Naive thymus-derived CD4-positive, alpha-beta T cell (primary cell): ENCODE results near the gene TTC13. TPM values are rescaled to one million over a fixed set of nuclear protein-coding genes. Genes with fewer than 3 reads are reported as not detected.

Experiments used
- ATAC-seq: fragments of 150-1000 bp; cut with Tn5 transposase; 2 replicates; pipeline ENCODE4 v1.10.0; 2021; ENCODE audit warnings: mild to moderate bottlenecking, moderate library complexity
- CTCF ChIA-PET: fragments of 350-600 bp; sonication (Branson Sonifier 250); formaldehyde crosslinking; loops from one replicate; lab custom pipeline; 2021; ENCODE audit warnings: antibody characterized with exemption; lab: Charles Lee
- POLR2A ChIA-PET: fragments of 350-600 bp; sonication (Branson Sonifier 250); formaldehyde crosslinking; loops from one replicate; lab custom pipeline; 2021; ENCODE audit warnings: antibody characterized with exemption, inconsistent platforms; lab: Charles Lee
- DNase-seq, 9 donors: peaks; one replicate each; pipeline versions ENCODE4 v3.0.0 to v3.0.0-alpha.2; 2020 to 2022; ENCODE audit warnings: mixed read lengths in 1 of 9
- H3K27ac ChIP-seq: one replicate; pipeline ENCODE4 v1.7.0; 2013; ENCODE audit warnings: mild to moderate bottlenecking, low read depth, low read length, moderate library complexity
- H3K27me3 ChIP-seq, 2 donors: one replicate each; pipeline ENCODE4 v1.7.0; 2013; ENCODE audit warnings: low read length in 2 of 2, mild to moderate bottlenecking in 2 of 2, moderate library complexity in 2 of 2; ENCODE audit not compliant: control insufficient read depth in 2 of 2, insufficient read depth in 2 of 2
- H3K36me3 ChIP-seq, 3 experiments: 1 replicate in 2 of 3; 2 replicates in 1 of 3; pipeline ENCODE4 v1.7.0; 2013; ENCODE audit warnings: low read length in 3 of 3, mild to moderate bottlenecking in 3 of 3, moderate library complexity in 1 of 3; ENCODE audit not compliant: insufficient read depth in 3 of 3, control insufficient read depth in 2 of 3
- H3K4me1 ChIP-seq, 2 donors: one replicate each; pipeline ENCODE4 v1.7.0; 2013; ENCODE audit warnings: low read length in 2 of 2, mild to moderate bottlenecking in 2 of 2, moderate library complexity in 1 of 2; ENCODE audit not compliant: control insufficient read depth in 2 of 2, insufficient read depth in 2 of 2
- H3K4me3 ChIP-seq: 2 replicates; pipeline ENCODE4 v1.7.0; 2013; ENCODE audit warnings: mild to moderate bottlenecking, low read length
- H3K9me3 ChIP-seq, 3 experiments: 1 replicate in 2 of 3; 2 replicates in 1 of 3; pipeline ENCODE4 v1.7.0; 2013; ENCODE audit warnings: low read length in 3 of 3; ENCODE audit not compliant: control insufficient read depth in 2 of 3
- H3K27ac Mint-ChIP-seq, 9 donors: one replicate each; pipeline ENCODE4 v1.8.0; 2020 to 2022; ENCODE audit warnings: mixed read lengths in 9 of 9, mild to moderate bottlenecking in 8 of 9, moderate library complexity in 5 of 9, inconsistent platforms in 2 of 9
- H3K27me3 Mint-ChIP-seq, 5 donors: one replicate each; pipeline ENCODE4 v1.8.0; 2021 to 2022; ENCODE audit warnings: mixed read lengths in 5 of 5, mild to moderate bottlenecking in 1 of 5
- H3K36me3 Mint-ChIP-seq, 5 donors: one replicate each; pipeline ENCODE4 v1.8.0; 2020 to 2022; ENCODE audit warnings: mixed read lengths in 5 of 5, mild to moderate bottlenecking in 3 of 5, inconsistent platforms in 1 of 5
- H3K4me1 Mint-ChIP-seq, 7 donors: one replicate each; pipeline ENCODE4 v1.8.0; 2020 to 2022; ENCODE audit warnings: mixed read lengths in 7 of 7, mild to moderate bottlenecking in 3 of 7, inconsistent platforms in 1 of 7
- H3K4me3 Mint-ChIP-seq, 10 donors: one replicate each; pipeline ENCODE4 v1.8.0; 2020 to 2022; ENCODE audit warnings: mild to moderate bottlenecking in 10 of 10, mixed read lengths in 10 of 10, moderate library complexity in 6 of 10, inconsistent platforms in 2 of 10
- H3K9me3 Mint-ChIP-seq, 11 donors: one replicate each; pipeline ENCODE4 v1.8.0; 2020 to 2022; ENCODE audit warnings: mixed read lengths in 11 of 11, mild to moderate bottlenecking in 4 of 11, inconsistent platforms in 1 of 11, moderate library complexity in 1 of 11
- intact Hi-C, 2 donors: fragments of 100-400 bp; cut with micrococcal nuclease; formaldehyde crosslinking; loops; one replicate each; pipeline ENCODE4 v1.15.1; 2023
- polyA plus RNA-seq, 2 donors: library from polyadenylated mRNA; unstranded; fragments of 300-500 nt; fragmentation: Illumina TruSeq; gene quantifications; one replicate each; pipeline ENCODE4 v1.2.3, GENCODE V29; 2021
- total RNA-seq, 6 experiments: library from RNA in 5 of 6; stranded (reverse) in 5 of 6; gene quantifications; 1 replicate in 5 of 6; 2 replicates in 1 of 6; pipeline ENCODE4 v1.2.3 and lab custom pipeline; 2021 to 2026

Gene TTC13
- total and polyA plus RNA-seq, 7 experiments from 2014 or later: 9.9 to 54.6 (median 33.8) TPM

DNA sequence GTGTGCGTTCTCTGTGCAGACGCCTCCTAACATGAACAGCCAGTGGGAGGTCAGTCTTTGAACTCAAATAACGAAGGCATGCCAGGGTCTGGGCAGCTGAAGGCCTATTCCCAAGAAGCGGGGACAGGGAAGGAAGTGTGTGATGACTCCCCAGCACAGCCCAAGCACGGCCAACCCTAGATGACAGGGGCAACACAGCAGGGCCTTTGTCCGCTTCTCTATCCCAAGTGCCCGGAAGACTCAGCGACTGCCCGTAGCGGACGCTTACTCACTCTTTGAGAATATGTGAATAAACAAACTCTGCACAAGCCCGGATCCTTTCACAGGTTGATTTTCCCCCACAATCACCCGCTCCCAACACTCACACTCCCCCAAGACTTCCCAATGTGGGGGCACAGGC, 121.6 kb downstream of the TTC13 start:
- H3K27me3 Mint-ChIP-seq: no peaks in the 10 kb centered on the region
- intact Hi-C loops: no loop called here
- no peaks in the 10 kb centered on the region for H3K4me1 ChIP-seq
- no peak overlapping the region for H3K27ac ChIP-seq
- ChIA-PET POLR2A (no interaction called here), CTCF (no interaction called here)
- H3K36me3 Mint-ChIP-seq: peaks cover 0 to 30% (median 27%) of the 10 kb centered on the region in 5 donors
- H3K9me3 ChIP-seq: no peaks in the 10 kb centered on the region
- H3K9me3 Mint-ChIP-seq: peaks cover 0 to 3% (median 0%) of the 10 kb centered on the region in 11 donors
- no peaks in the 10 kb centered on the region for H3K27me3 ChIP-seq
- DNase-seq (no peak), ATAC-seq (no peak)
- H3K27ac Mint-ChIP-seq: peak overlapping the region in 1 of 9 donors; percentile 18
- peaks cover 0 to 5% (median 0%) of the 10 kb centered on the region in 3 experiments for H3K36me3 ChIP-seq
- H3K4me3 ChIP-seq: no peak overlapping the region
- H3K4me1 Mint-ChIP-seq: peaks cover 0 to 4% (median 0%) of the 10 kb centered on the region in 7 donors
- H3K4me3 Mint-ChIP-seq: no peak overlapping the region

Other genes starting within 250 kb of the TTC13 start
- not detected for gene CAPN9, start 231.5 kb downstream of the TTC13 start, total RNA-seq
- gene CAPN9, start 231.5 kb downstream of the TTC13 start, polyA plus RNA-seq: under 1 TPM in 1 of 2 donors, not detected in 1; 0.12 TPM
- gene C1orf198, start 110.3 kb downstream of the TTC13 start, total RNA-seq: 1 to 10 TPM; 2.9 to 6.0 (median 3.7) TPM
- 1 to 10 TPM; 6.3 to 8.1 TPM for gene C1orf198, start 110.3 kb downstream of the TTC13 start, polyA plus RNA-seq
- gene ARV1, start 233 bp upstream of the TTC13 start, total RNA-seq: 10 to 100 TPM in 3 of 5 experiments, 1 to 10 TPM in 2; 5.6 to 15.2 (median 11.5) TPM
- 10 to 100 TPM; 32.6 to 35.8 TPM for gene ARV1, start 233 bp upstream of the TTC13 start, polyA plus RNA-seq
- 1 to 10 TPM; 4.5 to 9.0 (median 6.9) TPM for gene FAM89A, start 61.4 kb upstream of the TTC13 start, total RNA-seq
- gene FAM89A, start 61.4 kb upstream of the TTC13 start, polyA plus RNA-seq: 10 to 100 TPM in 1 of 2 donors, 1 to 10 TPM in 1; 9.0 to 12.0 TPM
- gene TRIM67, start 183.2 kb upstream of the TTC13 start, total RNA-seq: under 1 TPM in 1 of 5 experiments, not detected in 4; 0.02 TPM
- gene TRIM67, start 183.2 kb upstream of the TTC13 start, polyA plus RNA-seq: not detected